K562 (cell line): ENCODE measurements around the gene ZNF346. TPM values are rescaled to one million over a fixed set of nuclear protein-coding genes. Genes with fewer than 3 reads are reported as not detected.

Source experiments
- ATAC-seq: fragments of 200-7000 bp; cut with Tn5 transposase; 3 replicates; pipeline ENCODE4 v1.9.1; 2020; ENCODE audit warnings: moderate library complexity
- BruUV-seq: library from RNA; stranded (reverse); fragments of 400-500 nt; replicated peaks from 2 replicates; lab custom pipeline; 2021; lab: Mats Ljungman, UMichigan
- CTCF ChIA-PET: fragments of 300-600 bp; formaldehyde crosslinking; extraction: SDS; loops from one replicate; lab custom pipeline; 2021; ENCODE audit warnings: low intra/inter-chr PET ratio; lab: Yijun Ruan, JAX
- POLR2A ChIA-PET: fragments of 300-600, 350-650 bp; sonication (Branson Sonifier 250); formaldehyde crosslinking; extraction: SDS; loops from one replicate; lab custom pipeline; 2021; ENCODE audit warnings: antibody characterized with exemption, inconsistent platforms; lab: Yijun Ruan, JAX
- DNase-seq, 4 experiments: peaks; one replicate each; pipeline versions ENCODE4 v3.0.0 to v3.0.0-alpha.2; 2011 to 2018; ENCODE audit warnings: low spot score in 3 of 4, mixed read lengths in 3 of 4; ENCODE audit errors: extremely low read depth in 1 of 4
- FAIRE-seq: peaks from 2 replicates; lab custom pipeline; 2011; peaks lifted over from hg19 to GRCh38; lab: Jason Lieb, UNC
- H2AFZ ChIP-seq: 2 replicates; pipeline ENCODE4 v1.6.0; 2011; ENCODE audit warnings: low read depth, low read length, control low read depth, inconsistent platforms
- H3K27ac ChIP-seq: fragments of 200-600 bp; 3 replicates; pipeline ENCODE4 v1.8.0; 2011; ENCODE audit warnings: low read depth, mild to moderate bottlenecking, control low read depth, inconsistent platforms, low read length, moderate library complexity, mixed read lengths; ENCODE audit errors: extremely low read depth
- H3K27me3 ChIP-seq, 2 experiments: fragments of 300-600 bp in 1 of 2; 2 replicates in 1 of 2; 3 replicates in 1 of 2; pipeline versions ENCODE4 v1.6.0 to v1.8.0; 2011; ENCODE audit warnings: inconsistent platforms in 2 of 2, low read length in 2 of 2, mild to moderate bottlenecking in 1 of 2, mixed read lengths in 1 of 2, moderate library complexity in 1 of 2; ENCODE audit not compliant: control insufficient read depth in 2 of 2, insufficient read depth in 2 of 2
- H3K36me3 ChIP-seq: fragments of 300-600 bp; 3 replicates; pipeline ENCODE4 v1.8.0; 2011; ENCODE audit warnings: mild to moderate bottlenecking, low read length, inconsistent platforms; ENCODE audit not compliant: control insufficient read depth, insufficient read depth
- H3K4me1 ChIP-seq, 2 experiments: fragments of 200-600 bp in 1 of 2; replicated peaks in 1 of 2; 2 replicates in 1 of 2; 3 replicates in 1 of 2; pipeline versions ENCODE4 v1.5.1 to v1.8.0; 2011; ENCODE audit warnings: inconsistent platforms in 2 of 2, low read length in 2 of 2, mild to moderate bottlenecking in 1 of 2, mixed read lengths in 1 of 2, moderate library complexity in 1 of 2; ENCODE audit not compliant: control insufficient read depth in 2 of 2, insufficient read depth in 2 of 2
- H3K4me2 ChIP-seq: 2 replicates; pipeline ENCODE4 v1.6.1; 2011; ENCODE audit warnings: low read length, control low read depth, inconsistent platforms, mixed read lengths; ENCODE audit not compliant: insufficient read depth
- H3K4me3 ChIP-seq: fragments of 200-600 bp; sonication (generic), shearing (Covaris generic); 2 replicates; pipeline ENCODE4 v1.5.1; 2016; ENCODE audit warnings: control low read depth, inconsistent platforms
- H3K79me2 ChIP-seq: fragments of 200-600 bp; 3 replicates; pipeline ENCODE4 v1.8.0; 2011; ENCODE audit warnings: low read length, inconsistent platforms; ENCODE audit not compliant: control insufficient read depth, insufficient read depth
- H3K9ac ChIP-seq, 2 experiments: 2 replicates each; pipeline versions ENCODE4 v1.6.0 to v1.6.1; 2011; ENCODE audit warnings: low read depth in 2 of 2, low read length in 2 of 2, control low read depth in 1 of 2, inconsistent platforms in 1 of 2, mild to moderate bottlenecking in 1 of 2, mixed read lengths in 1 of 2; ENCODE audit not compliant: insufficient read depth in 1 of 2
- H3K9me1 ChIP-seq: one replicate; pipeline ENCODE4 v1.6.0; 2011; ENCODE audit warnings: inconsistent platforms, mild to moderate bottlenecking, low read length, moderate library complexity; ENCODE audit not compliant: control insufficient read depth, insufficient read depth
- H3K9me3 ChIP-seq: replicated peaks from 2 replicates; pipeline ENCODE4 v1.5.1; 2011; ENCODE audit warnings: low read depth, low read length, inconsistent platforms; ENCODE audit not compliant: control insufficient read depth, insufficient read depth
- H4K20me1 ChIP-seq: replicated peaks from 2 replicates; pipeline ENCODE4 v1.6.1; 2011; ENCODE audit warnings: low read length, inconsistent platforms, mixed read lengths; ENCODE audit not compliant: control insufficient read depth, insufficient read depth
- CBX3 ChIP-seq, 2 experiments: IDR thresholded peaks; 1 replicate in 1 of 2; 2 replicates in 1 of 2; pipeline ENCODE4 v1.6.1; 2012; ENCODE audit warnings: inconsistent platforms in 2 of 2, low read length in 2 of 2, borderline replicate concordance in 1 of 2, control low read depth in 1 of 2
- ELF1 ChIP-seq: fragments of 200-800 bp; sonication (Bioruptor generic); IDR thresholded peaks from 2 replicates; pipeline ENCODE4 v1.6.1; 2016; ENCODE audit warnings: missing genetic modification characterization, missing compliant biosample characterization
- GABPA ChIP-seq: fragments of 200-800 bp; sonication (Bioruptor generic); conservative IDR thresholded peaks from 2 replicates; pipeline ENCODE4 v1.6.1; 2016; ENCODE audit warnings: low read depth, missing genetic modification characterization, missing compliant biosample characterization
- KAT7 ChIP-seq: sonication (generic); formaldehyde crosslinking; IDR thresholded peaks from 2 replicates; pipeline ENCODE4 v1.8.0; 2022; ENCODE audit warnings: missing genetic modification reagents, mild to moderate bottlenecking, borderline replicate concordance
- RBM25 ChIP-seq: fragments of 200-400 bp; formaldehyde crosslinking; IDR thresholded peaks from 2 replicates; pipeline ENCODE4 v1.6.1; 2018; ENCODE audit warnings: low read length, low read depth, moderate library complexity; ENCODE audit not compliant: severe bottlenecking
- RFX7 ChIP-seq: fragments of 250-450 bp; sonication (Bioruptor Pico); IDR thresholded peaks from 2 replicates; pipeline ENCODE4 v1.5.1; 2021; ENCODE audit warnings: mild to moderate bottlenecking
- WGBS: fragments of 100-300 bp; shearing (Covaris generic); methylation state at CpG from one replicate; pipeline ENCODE4 v1.1.6; 2016; ENCODE audit warnings: low coverage, mixed read lengths; ENCODE audit not compliant: insufficient coverage; ENCODE audit errors: missing lambda C conversion rate; 5-methylcytosine and 5-hydroxymethylcytosine counted together
- in situ Hi-C: fragments of 300-500 bp; cut with MboI; formaldehyde crosslinking; loops from 4 replicates; pipeline ENCODE4 v1.15.0; 2018; ENCODE audit warnings: inconsistent platforms, mixed read lengths
- intact Hi-C: fragments of 100-400 bp; cut with micrococcal nuclease; formaldehyde crosslinking; loops from 2 replicates; pipeline ENCODE4 v1.14.2; 2022
- polyA plus RNA-seq, 8 experiments: library from polyadenylated mRNA; depleted of rRNA in 4 of 8; stranded (reverse) in 5 of 8; unstranded in 3 of 8; fragments of >200 nt; fragmentation: Nextera tagmentation in 2 of 8; fragmentation: Illumina TruSeq in 1 of 8; extraction: Ambion mirVana in 2 of 8; extraction: Trizol in 1 of 8; gene quantifications; 2 replicates each; pipeline versions ENCODE4 v1.2.1 to v1.2.3, GENCODE V29; 2011 to 2014; ENCODE audit warnings: inconsistent platforms in 1 of 8, missing spikeins in 1 of 8
- total RNA-seq, 7 experiments: library from RNA; depleted of rRNA in 6 of 7; stranded (reverse); fragments of >200 nt in 6 of 7; fragmentation: Illumina TruSeq in 2 of 7; extraction: Trizol in 2 of 7; gene quantifications; 2 replicates each; pipeline versions ENCODE4 v1.2.1 to v1.2.3, GENCODE V29; 2011 to 2021; ENCODE audit warnings: low replicate concordance in 1 of 7
- TF ChIP-seq, protein P1 (sequence below): fragments of 250-450 bp; sonication (Bioruptor Pico); IDR thresholded peaks from 2 replicates; pipeline ENCODE4 v1.5.1; 2021; ENCODE audit warnings: mild to moderate bottlenecking
- TF ChIP-seq, protein P2 (sequence below): fragments of 250-450 bp; sonication (Bioruptor Pico); IDR thresholded peaks from 2 replicates; pipeline ENCODE4 v1.9.0; 2021; ENCODE audit warnings: mild to moderate bottlenecking, inconsistent platforms

The ZNF346 gene
- total and polyA plus RNA-seq, 9 of the 15 experiments (the other 6 are each of a cell fraction or from before 2014, with no cell fraction given), result 5.0 to 25.1 (median 20.1) TPM

DNA sequence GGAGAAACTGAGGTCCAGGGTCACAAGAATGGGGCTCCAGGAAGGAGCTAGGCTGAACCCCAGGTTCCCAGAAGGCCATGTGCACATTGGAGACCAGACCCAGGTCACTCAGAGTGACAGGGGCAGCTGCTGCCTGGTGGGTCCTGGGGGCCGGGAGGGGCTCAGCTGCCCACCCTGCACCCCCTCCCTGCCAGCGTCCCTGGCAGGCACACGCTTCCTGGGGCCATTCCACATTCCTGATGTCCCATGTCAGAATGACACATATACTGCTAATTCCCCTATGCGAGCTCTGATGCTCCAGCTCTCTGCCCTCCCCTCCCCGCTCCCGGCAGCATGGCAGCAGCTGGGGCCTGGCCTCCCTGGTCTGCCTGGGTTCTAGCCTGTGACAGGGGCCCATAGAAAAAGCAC lies 78.2 kb downstream of the ZNF346 start:
- no peaks in the 10 kb centered on the region for H3K36me3 ChIP-seq
- FAIRE-seq (no peak), DNase-seq (no peak), ATAC-seq (no peak)
- WGBS, result 3% methylated on average over 6 of the region's 6 CpGs
- no TSS peak for BruUV-seq
- no peaks in the 10 kb centered on the region for H4K20me1 ChIP-seq
- no peaks in the 10 kb centered on the region for H3K9me1 ChIP-seq
- H3K9me3 ChIP-seq, result no peaks in the 10 kb centered on the region
- H3K9ac ChIP-seq, result no peak overlapping the region
- CTCF ChIA-PET, result no interaction called here
- H3K79me2 ChIP-seq, result no peaks in the 10 kb centered on the region
- POLR2A ChIA-PET, result interaction anchor here (0.7 kb wide), 1 partner anchor 111 kb away, joined by 4 read pairs; no protein-coding TSS in a partner anchor
- H2AFZ ChIP-seq, result no peak overlapping the region
- no peak overlapping the region for H3K4me3 ChIP-seq
- H3K27me3 ChIP-seq, result peaks cover 12 to 19% of the 10 kb centered on the region in 2 experiments; a peak in 4 of 5 replicates
- peaks cover 0 to 32% of the 10 kb centered on the region in 2 experiments; a peak in 2 of 5 replicates for H3K4me1 ChIP-seq
- no peak overlapping the region for H3K27ac ChIP-seq
- TF ChIP-seq CBX3 (IDR thresholded peaks at IDR 0.05; ENCODE audit: borderline replicate concordance in 1 of 2, low read length in 2 of 2) (no peak), KAT7 (CRISPR knock-in tag) (no peak), GABPA (tag) (no peak)
- H3K4me2 ChIP-seq, result no peak overlapping the region
- intact Hi-C loops, result no loop called here
- in situ Hi-C loops, result loop anchor here (25.0 kb wide), 1 partner anchor 1363 kb away; no protein-coding TSS in a partner anchor

DNA sequence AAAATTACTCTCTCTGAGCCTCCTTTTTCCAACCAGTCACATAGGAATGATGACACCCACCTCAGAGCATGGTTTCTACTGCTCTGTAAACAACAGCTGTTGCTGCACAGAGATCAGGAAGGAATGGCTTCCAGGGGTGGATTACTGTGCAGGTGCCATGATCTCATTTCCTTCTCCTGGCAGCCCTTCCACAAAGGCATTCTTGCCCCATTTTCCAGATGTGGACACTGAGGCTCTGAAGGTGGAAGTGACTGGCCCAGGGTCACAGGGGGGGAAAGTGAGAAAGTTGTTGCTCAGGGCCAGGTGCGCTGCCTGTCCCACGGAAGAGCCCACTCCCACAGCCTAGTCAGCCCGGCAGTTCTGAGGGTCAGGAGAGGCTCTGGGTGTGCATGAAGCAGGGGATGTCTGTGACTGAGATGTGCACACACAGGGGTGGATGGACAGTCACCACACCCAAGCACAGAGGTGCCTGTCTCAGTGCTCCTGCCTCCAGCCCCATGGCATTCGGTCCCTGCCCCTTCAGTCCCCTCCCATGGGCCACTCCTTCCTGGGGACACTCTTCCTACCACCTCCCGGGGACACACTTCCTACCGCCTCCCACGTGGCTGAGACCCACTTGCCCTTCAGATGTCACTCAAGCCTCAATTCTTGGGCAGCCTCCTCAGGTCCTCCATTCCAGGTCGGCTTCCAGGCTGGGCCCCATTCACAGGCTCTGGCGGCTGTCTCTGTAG lies 81.2 kb downstream of the ZNF346 start:
- Histone ChIP-seq H3K9me1 (no peaks in the 10 kb centered on the region), H2AFZ (no peak overlapping the region), H3K9ac (peak overlapping the region in 1 of 2 experiments; percentile 45; a peak in 1 of 4 replicates), H3K79me2 (no peaks in the 10 kb centered on the region), H3K4me3 (no peak overlapping the region), H3K4me1 (peaks cover 0 to 12% of the 10 kb centered on the region in 2 experiments; a peak in 2 of 5 replicates), H3K36me3 (no peaks in the 10 kb centered on the region), H3K27me3 (peaks cover 12 to 26% of the 10 kb centered on the region in 2 experiments; a peak in 4 of 5 replicates), H4K20me1 (no peaks in the 10 kb centered on the region), H3K9me3 (no peaks in the 10 kb centered on the region), H3K4me2 (no peak overlapping the region), H3K27ac (no peak overlapping the region)
- FAIRE-seq (peak; percentile 44), DNase-seq (no peak), ATAC-seq (no peak)
- BruUV-seq, result no TSS peak
- 6% methylated on average over 8 of the region's 9 CpGs for WGBS
- ChIA-PET POLR2A (no interaction called here), CTCF (interaction anchor here (0.5 kb wide), 1 partner anchor 93 kb away, joined by 4 read pairs; no protein-coding TSS in a partner anchor)
- in situ Hi-C loops (loop anchor here (25.0 kb wide), 1 partner anchor 1366 kb away; no protein-coding TSS in a partner anchor), intact Hi-C loops (no loop called here)
- TF ChIP-seq ELF1 (tag) (no peak), RBM25 (peak; percentile 49), RFX7 (CRISPR knock-in tag) (no peak)
- TF ChIP-seq, protein P1, sequence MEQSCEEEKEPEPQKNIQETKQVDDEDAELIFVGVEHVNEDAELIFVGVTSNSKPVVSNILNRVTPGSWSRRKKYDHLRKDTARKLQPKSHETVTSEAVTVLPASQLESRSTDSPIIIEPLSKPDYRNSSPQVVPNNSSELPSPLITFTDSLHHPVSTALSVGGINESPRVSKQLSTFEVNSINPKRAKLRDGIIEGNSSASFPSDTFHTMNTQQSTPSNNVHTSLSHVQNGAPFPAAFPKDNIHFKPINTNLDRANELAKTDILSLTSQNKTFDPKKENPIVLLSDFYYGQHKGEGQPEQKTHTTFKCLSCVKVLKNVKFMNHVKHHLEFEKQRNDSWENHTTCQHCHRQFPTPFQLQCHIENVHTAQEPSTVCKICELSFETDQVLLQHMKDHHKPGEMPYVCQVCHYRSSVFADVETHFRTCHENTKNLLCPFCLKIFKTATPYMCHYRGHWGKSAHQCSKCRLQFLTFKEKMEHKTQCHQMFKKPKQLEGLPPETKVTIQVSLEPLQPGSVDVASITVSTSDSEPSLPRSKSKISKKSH (CRISPR knock-in tag), result no peak
- TF ChIP-seq, protein P2, sequence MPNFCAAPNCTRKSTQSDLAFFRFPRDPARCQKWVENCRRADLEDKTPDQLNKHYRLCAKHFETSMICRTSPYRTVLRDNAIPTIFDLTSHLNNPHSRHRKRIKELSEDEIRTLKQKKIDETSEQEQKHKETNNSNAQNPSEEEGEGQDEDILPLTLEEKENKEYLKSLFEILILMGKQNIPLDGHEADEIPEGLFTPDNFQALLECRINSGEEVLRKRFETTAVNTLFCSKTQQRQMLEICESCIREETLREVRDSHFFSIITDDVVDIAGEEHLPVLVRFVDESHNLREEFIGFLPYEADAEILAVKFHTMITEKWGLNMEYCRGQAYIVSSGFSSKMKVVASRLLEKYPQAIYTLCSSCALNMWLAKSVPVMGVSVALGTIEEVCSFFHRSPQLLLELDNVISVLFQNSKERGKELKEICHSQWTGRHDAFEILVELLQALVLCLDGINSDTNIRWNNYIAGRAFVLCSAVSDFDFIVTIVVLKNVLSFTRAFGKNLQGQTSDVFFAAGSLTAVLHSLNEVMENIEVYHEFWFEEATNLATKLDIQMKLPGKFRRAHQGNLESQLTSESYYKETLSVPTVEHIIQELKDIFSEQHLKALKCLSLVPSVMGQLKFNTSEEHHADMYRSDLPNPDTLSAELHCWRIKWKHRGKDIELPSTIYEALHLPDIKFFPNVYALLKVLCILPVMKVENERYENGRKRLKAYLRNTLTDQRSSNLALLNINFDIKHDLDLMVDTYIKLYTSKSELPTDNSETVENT (CRISPR knock-in tag), result no peak
